GM19438 (cell line): ENCODE measurements around the gene HECTD4.
"Not testable (repeated sequence)": the region's sequence is repeated elsewhere in the genome, so short reads cannot be mapped to it uniquely, and the experiment has no call there.

ENCODE experiments used
- ATAC-seq: cut with Tn5 transposase; IDR thresholded peaks from one replicate; pipeline ENCODE4 v1.9.1; 2021; ENCODE audit warnings: low read depth; ENCODE audit not compliant: unreplicated experiment

The HECTD4 gene

GRCh38 chr12:112166051-112167015, 215.9 kb downstream of the HECTD4 start:
- ATAC-seq: no peak

DNA sequence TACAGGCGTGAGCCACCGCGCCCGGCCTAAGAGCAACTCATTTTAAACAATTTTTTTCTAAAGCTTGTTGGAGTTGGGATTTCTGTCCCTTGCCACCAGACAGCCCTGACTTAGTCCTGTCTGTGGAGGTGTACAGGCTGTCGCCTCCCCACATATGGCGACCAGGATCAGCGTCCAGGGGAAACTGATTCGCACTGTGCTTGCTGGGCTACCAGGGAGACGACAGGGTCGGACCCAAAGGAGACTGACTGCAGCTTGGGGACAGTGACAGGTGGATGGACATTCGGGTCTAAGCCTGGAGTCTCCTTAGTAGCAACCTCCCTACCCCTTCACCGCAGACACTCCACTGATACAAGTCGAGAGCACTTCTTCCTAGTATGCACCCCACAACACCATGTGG, 216.6 kb downstream of the HECTD4 start:
- no peak for ATAC-seq

GRCh38 chr12:112164011-112164660, 218.1 kb downstream of the HECTD4 start:
- ATAC-seq: no peak

DNA sequence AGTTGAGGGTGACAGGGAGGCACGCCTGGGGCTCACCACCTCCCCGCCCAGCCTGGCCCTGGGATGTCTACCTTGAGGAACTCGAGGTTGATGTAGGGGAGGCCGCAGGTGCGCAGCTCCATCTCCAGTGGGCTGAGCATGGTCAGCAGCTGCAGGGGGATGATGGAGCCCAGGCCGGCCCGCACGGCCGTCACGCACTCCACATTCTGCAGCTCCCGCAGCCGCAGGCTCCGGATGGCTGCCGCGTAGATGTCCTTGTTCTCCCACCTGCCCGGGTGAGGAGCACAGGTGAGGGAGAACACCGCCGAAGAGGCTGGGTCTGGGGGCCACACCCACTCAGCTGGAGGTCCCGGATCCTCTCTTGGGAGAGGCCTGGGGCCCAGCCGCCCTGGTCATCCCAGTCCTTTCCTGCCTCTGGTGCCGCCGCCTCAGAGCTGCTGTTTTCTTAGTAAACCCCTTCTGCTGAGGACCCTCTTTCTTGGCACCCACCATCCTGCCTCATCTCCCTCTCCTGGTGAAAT, 218.7 kb downstream of the HECTD4 start:
- no peak for ATAC-seq

GRCh38 chr12:112163056-112163455, 219.2 kb downstream of the HECTD4 start:
- ATAC-seq: no peak

GRCh38 chr12:112162241-112162790, 219.9 kb downstream of the HECTD4 start:
- ATAC-seq: no peak

GRCh38 chr12:112161711-112162110, 220.5 kb downstream of the HECTD4 start:
- no peak for ATAC-seq

- ATAC-seq: no peak
Observed at GRCh38 chr12:112160611-112161010, 221.6 kb downstream of the HECTD4 start.

DNA sequence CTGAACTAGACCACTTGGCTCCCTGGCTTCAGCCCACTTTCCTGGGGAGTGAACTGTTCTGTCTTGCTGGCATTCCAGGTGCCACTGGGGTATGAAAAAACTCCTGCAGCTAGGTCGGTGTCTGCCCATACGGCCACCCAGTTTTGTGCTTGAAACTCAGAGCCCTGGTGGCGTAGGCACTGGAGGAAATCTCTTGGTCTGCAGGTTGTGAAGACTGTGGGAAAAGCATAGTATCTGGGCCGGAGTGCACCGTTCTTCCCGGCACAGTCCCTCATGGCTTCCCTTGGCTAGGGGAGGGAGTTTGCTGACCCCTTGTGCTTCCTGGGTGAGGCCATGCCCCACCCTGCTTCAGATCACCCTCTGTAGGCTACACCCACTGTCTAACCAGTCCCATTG, 223.1 kb downstream of the HECTD4 start:
- no peak for ATAC-seq

- ATAC-seq: not testable (repeated sequence)
Observed at GRCh38 chr12:112158461-112159145, 223.6 kb downstream of the HECTD4 start.

- no peak for ATAC-seq
Observed at GRCh38 chr12:112153893-112154219, 228.4 kb downstream of the HECTD4 start.

DNA sequence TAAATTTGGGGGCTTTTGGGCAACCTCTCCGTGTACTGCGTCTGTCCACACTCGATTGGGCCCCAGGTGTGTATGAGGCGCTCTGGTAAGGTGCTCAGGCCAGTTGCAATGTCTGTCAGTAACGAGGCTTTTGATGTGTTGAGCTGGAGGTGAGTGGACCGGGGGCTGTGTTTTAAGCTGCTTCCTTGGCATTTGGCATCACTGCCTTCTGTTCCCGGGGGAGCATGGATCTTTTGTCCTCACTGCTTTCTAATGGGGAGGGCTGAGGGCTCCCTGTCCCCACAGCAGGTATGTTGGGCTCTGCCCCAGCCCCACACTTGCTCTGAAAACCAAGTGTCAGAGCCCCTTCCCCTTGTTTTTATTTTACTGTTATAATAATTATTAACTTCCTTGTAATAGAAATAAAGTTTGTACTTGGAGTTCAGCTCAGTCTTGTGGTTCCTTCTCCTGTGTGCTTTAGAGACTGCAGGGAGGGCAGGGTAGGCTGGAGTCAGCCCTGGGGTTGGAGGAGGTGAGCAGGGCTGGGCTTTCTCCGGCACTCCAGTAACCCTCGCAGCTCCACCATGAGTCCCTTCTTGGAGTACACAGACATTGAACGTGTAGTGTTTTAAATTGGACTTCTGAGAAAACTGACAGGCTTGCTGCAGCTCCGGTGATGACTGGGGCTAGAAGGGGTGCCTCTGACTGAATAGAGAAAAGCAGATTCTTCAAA, 228.9 kb downstream of the HECTD4 start:
- no peak for ATAC-seq

DNA sequence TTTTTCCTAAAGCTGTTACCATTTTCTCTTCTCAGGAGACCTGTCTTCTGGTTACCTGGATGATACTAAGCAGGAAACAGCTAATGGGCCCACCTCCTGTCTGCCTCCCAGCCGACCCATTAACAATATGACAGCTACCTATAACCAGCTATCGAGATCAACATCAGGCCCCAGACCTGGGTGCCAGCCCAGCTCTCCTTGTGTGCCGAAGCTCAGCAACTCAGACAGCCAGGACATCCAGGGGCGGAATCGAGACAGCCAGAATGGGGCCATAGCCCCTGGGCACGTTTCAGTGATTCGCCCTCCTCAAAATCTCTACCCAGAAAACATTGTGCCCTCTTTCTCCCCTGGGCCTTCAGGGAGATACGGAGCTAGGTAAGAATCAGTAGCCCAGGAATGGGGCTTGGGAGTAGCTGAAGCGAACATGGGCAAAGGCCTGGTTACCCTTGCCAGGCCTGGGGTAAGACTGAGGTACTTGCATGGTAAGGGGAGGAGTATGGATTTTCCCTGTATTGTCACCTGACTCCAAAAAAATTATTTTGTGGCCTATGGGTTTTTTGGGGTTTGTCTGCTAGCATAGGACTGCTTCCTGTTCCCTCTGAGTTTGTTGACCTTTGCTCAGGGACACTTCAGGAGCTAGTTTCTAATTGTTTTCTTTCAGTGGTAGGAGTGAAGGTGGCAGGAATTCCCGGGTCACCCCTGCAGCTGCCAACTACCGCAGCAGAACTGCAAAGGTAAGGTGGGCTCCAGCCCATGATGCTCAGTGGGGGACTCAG, 230.3 kb downstream of the HECTD4 start:
- no peak for ATAC-seq

- ATAC-seq: no peak
Observed at GRCh38 chr12:112149596-112149995, 232.6 kb downstream of the HECTD4 start.

DNA sequence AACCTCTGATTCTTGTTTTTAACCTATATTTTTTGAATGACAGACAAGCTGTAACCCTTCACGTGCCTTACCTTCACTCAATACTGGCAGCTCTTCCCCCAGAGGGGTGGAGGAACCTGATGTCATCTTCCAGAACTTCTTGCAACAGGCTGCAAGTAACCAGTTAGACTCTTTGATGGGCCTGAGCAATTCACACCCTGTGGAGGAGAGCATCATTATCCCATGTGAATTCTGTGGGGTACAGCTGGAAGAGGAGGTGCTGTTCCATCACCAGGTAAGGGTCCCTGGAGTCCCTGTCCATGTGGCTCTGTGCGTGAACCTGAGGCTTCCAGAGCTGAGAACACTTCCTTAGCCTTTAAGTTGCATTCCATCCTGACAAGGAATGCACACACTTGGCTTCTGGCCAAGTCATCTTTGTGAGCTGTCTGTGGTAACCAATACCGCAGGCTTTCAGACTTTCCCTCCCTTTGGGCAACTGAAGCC, 234.2 kb downstream of the HECTD4 start:
- ATAC-seq: no peak

- no peak for ATAC-seq
Observed at GRCh38 chr12:112146123-112146522, 236.1 kb downstream of the HECTD4 start.

DNA sequence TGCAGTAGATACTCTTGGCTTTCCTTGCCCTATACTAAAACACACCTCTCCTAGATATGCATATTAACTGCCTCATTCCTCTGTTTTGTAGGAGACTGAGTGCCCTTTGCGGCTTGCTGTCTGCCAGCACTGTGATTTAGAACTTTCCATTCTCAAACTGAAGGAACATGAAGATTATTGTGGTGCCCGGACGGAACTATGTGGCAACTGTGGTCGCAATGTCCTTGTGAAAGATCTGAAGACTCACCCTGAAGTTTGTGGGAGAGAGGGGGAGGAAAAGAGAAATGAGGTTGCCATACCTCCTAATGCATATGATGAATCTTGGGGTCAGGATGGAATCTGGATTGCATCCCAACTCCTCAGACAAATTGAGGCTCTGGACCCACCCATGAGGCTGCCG, 241.5 kb downstream of the HECTD4 start:
- ATAC-seq: no peak

- ATAC-seq: no peak
Observed at GRCh38 chr12:112134731-112135130, 247.5 kb downstream of the HECTD4 start.

DNA sequence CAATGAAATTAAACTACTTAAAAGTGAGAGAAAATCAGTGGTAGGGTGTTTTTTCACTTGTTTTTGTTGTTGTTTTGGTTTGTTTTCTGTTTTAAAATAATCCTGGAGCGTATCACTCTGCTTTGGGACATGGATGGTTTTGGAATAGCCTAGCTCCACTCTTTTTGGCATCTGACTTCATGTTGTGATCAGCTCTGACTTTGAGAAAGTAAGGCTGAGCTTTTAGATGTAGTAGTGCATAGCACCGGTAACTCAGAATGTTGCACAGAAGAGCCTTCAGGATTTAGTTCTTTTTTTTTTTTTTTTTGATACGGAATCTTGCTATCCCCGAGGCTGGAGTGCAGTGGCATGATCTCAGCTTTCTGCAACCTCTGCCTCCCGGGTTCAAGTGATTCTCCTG, 248.8 kb downstream of the HECTD4 start:
- no peak for ATAC-seq
